ENCODE data around the gene NAA80.
A peak's percentile ranks its signal among the peaks of the same experiment; 100 is the strongest.

Gene NAA80

GRCh38 chr3:50254577-50255250 lies 44.5 kb downstream of the NAA80 start:
- no peak overlapping the region for H3K27ac Mint-ChIP-seq
- H3K27me3 Mint-ChIP-seq, result no peaks in the 10 kb centered on the region
- H3K4me3 Mint-ChIP-seq, result no peak overlapping the region
- peaks cover 22% of the 10 kb centered on the region for H3K4me1 Mint-ChIP-seq
- peaks cover 2% of the 10 kb centered on the region for H3K36me3 Mint-ChIP-seq
- H3K9me3 Mint-ChIP-seq, result no peaks in the 10 kb centered on the region

GRCh38 chr3:50251220-50251619 lies 48.0 kb downstream of the NAA80 start:
- no peaks in the 10 kb centered on the region for H3K27me3 Mint-ChIP-seq
- no peak overlapping the region for H3K4me3 Mint-ChIP-seq
- H3K27ac Mint-ChIP-seq, result peak overlapping the region; percentile 84
- no peaks in the 10 kb centered on the region for H3K9me3 Mint-ChIP-seq
- H3K36me3 Mint-ChIP-seq, result no peaks in the 10 kb centered on the region
- peaks cover 45% of the 10 kb centered on the region for H3K4me1 Mint-ChIP-seq

DNA sequence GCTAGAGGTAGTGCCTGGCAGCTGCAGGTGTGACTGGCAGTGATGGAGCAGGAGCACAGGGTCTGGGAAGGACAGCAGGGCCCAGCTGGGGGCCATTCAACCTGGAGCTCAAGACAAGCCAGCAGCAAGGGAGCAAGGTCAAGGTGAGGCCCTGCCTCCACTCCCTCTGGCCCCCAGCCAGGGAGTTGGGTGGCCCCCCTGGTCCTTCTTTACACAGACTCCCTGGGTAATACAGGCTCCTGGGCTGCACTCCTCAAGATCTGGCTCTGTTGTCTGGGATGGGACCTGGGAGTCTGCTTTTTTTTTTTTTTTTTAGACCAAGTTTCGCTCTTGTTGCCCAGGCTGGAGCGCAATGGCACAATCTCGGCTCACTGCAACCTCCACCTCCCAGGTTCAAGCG lies 48.7 kb downstream of the NAA80 start:
- H3K27ac Mint-ChIP-seq, result peak overlapping the region; percentile 47
- peaks cover 52% of the 10 kb centered on the region for H3K4me1 Mint-ChIP-seq
- H3K9me3 Mint-ChIP-seq, result no peaks in the 10 kb centered on the region
- H3K36me3 Mint-ChIP-seq, result no peaks in the 10 kb centered on the region
- no peak overlapping the region for H3K4me3 Mint-ChIP-seq
- H3K27me3 Mint-ChIP-seq, result no peaks in the 10 kb centered on the region

DNA sequence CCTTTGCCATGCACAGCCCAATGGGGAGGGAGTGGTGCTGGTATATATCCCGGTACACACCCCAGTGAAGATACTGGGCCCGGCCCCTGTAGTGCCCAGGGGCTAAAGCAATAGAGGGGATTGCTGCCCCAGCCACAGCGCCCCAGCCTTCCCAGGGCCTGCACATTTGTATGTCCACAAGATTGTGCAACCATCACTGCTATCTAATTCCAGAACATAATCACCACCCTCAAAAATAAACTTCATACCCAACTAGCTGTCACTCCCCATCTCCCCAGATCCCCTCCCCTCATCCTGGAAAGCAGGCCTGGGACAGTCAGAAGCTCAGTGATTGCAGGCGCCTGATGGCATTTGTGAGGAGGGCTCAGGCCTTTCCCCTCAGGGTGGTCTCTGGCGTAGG lies 49.7 kb downstream of the NAA80 start:
- H3K27ac Mint-ChIP-seq, result peak overlapping the region; percentile 23
- no peaks in the 10 kb centered on the region for H3K36me3 Mint-ChIP-seq
- H3K27me3 Mint-ChIP-seq, result no peaks in the 10 kb centered on the region
- H3K4me3 Mint-ChIP-seq, result no peak overlapping the region
- H3K9me3 Mint-ChIP-seq, result no peaks in the 10 kb centered on the region
- peaks cover 60% of the 10 kb centered on the region for H3K4me1 Mint-ChIP-seq

GRCh38 chr3:50248387-50248786 lies 50.8 kb downstream of the NAA80 start:
- Mint-ChIP-seq H3K4me1 (peaks cover 65% of the 10 kb centered on the region), H3K27ac (peak overlapping the region; percentile 86), H3K27me3 (no peaks in the 10 kb centered on the region), H3K36me3 (no peaks in the 10 kb centered on the region), H3K9me3 (no peaks in the 10 kb centered on the region), H3K4me3 (peak overlapping the region; percentile 26)

DNA sequence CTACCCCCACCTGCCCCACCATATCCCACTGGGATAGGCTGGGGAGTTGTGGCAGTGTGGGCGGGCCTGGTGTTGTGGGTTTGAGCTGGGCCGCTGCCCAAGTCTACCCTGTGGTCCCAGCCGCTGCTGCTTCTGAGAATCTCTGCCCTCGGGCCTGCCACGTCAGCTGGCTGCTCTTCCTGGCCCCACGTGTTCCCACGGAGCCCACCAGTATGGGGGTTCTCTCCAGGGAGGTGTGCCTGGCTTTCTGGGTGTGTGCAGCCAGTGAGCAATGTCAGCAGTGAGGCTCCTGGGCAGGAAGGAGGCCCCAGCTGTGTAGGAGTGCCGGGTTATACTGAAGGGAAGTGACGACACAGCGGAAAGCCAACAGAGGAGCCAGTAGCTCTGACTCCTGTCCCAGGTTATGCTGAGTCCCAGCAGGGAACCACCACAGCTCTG lies 52.7 kb downstream of the NAA80 start:
- Mint-ChIP-seq H3K27me3 (no peaks in the 10 kb centered on the region), H3K4me1 (peaks cover 81% of the 10 kb centered on the region), H3K27ac (peak overlapping the region; percentile 96), H3K36me3 (no peaks in the 10 kb centered on the region), H3K9me3 (no peaks in the 10 kb centered on the region), H3K4me3 (peak overlapping the region; percentile 85)
